ENCODE results near the gene ADAM10.

DNA sequence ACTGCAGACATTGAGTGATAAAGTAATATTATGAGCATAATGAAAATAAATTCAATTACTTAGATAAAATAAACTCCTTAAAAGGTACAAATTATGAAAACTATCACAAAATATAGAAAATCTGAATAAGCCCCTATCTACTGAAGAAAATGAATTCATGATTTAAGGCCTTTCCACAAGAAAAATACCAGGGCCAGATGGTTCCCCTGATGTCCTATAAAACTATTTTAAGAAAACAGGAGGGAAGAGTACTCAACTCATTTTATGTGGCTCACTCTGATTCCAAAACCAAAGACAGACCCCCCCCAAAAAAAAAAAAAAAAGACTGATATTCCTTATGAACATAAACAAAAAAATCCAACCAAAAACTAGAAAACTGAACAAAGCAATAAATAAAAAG, 59.9 kb downstream of the ADAM10 start:
- TF ChIP-seq, protein P1, sequence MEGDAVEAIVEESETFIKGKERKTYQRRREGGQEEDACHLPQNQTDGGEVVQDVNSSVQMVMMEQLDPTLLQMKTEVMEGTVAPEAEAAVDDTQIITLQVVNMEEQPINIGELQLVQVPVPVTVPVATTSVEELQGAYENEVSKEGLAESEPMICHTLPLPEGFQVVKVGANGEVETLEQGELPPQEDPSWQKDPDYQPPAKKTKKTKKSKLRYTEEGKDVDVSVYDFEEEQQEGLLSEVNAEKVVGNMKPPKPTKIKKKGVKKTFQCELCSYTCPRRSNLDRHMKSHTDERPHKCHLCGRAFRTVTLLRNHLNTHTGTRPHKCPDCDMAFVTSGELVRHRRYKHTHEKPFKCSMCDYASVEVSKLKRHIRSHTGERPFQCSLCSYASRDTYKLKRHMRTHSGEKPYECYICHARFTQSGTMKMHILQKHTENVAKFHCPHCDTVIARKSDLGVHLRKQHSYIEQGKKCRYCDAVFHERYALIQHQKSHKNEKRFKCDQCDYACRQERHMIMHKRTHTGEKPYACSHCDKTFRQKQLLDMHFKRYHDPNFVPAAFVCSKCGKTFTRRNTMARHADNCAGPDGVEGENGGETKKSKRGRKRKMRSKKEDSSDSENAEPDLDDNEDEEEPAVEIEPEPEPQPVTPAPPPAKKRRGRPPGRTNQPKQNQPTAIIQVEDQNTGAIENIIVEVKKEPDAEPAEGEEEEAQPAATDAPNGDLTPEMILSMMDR (IDR thresholded peaks at IDR 0.05), result no peak
- no peak for TF ChIP-seq POLR2A (IDR thresholded peaks at IDR 0.05)

Data from Peyer's patch (tissue), 4 donors.